Activated CD4-positive, alpha-beta T cell treated with anti-CD3 and anti-CD28 coated beads, Interleukin-2, amount 50 U/mL, for 1 hour (primary cell): ENCODE results near the gene NMUR2.

ENCODE experiments used
- DNase-seq: peaks from one replicate; pipeline ENCODE4 v3.0.0-alpha.2; 2020

NMUR2 gene

GRCh38 chr5:152405145-152405544 is at the start of gene NMUR2:
TSS of gene NMUR2 (minus strand) at chr5:152405279. CDS start at chr5:152405113, 166 bp downstream.
- no peak for DNase-seq

GRCh38 chr5:152443935-152444334 is 38.9 kb upstream of the NMUR2 start:
- no peak for DNase-seq

- DNase-seq, result no peak
Measured at GRCh38 chr5:152439791-152440190, 34.7 kb upstream of the NMUR2 start.

- DNase-seq, result no peak
Measured at GRCh38 chr5:152437866-152438265, 32.8 kb upstream of the NMUR2 start.

- no peak for DNase-seq
Measured at GRCh38 chr5:152427721-152428120, 22.6 kb upstream of the NMUR2 start.

- DNase-seq, result no peak
Measured at GRCh38 chr5:152425083-152425482, 20.0 kb upstream of the NMUR2 start.

GRCh38 chr5:152424501-152424900 is 19.4 kb upstream of the NMUR2 start:
- no peak for DNase-seq

GRCh38 chr5:152422081-152422480 is 17.0 kb upstream of the NMUR2 start:
- DNase-seq, result no peak

- DNase-seq, result no peak
Measured at GRCh38 chr5:152412129-152412528, 7.0 kb upstream of the NMUR2 start.

GRCh38 chr5:152406082-152406481 is 1.0 kb upstream of the NMUR2 start:
- no peak for DNase-seq

GRCh38 chr5:152404494-152404893 is 585 bp downstream of the NMUR2 start:
- no peak for DNase-seq

- DNase-seq, result no peak
Measured at GRCh38 chr5:152403046-152403445, 2.0 kb downstream of the NMUR2 start.

GRCh38 chr5:152400846-152401245 is 4.2 kb downstream of the NMUR2 start:
- DNase-seq, result no peak

- no peak for DNase-seq
Measured at GRCh38 chr5:152397581-152397980, 7.5 kb downstream of the NMUR2 start.

- DNase-seq, result no peak
Measured at GRCh38 chr5:152393441-152393840, 11.6 kb downstream of the NMUR2 start.

- no peak for DNase-seq
Measured at GRCh38 chr5:152389208-152389849, 15.8 kb downstream of the NMUR2 start.

- no peak for DNase-seq
Measured at GRCh38 chr5:152388610-152389009, 16.5 kb downstream of the NMUR2 start.

- no peak for DNase-seq
Measured at GRCh38 chr5:152380415-152381123, 24.5 kb downstream of the NMUR2 start.

- DNase-seq, result no peak
Measured at GRCh38 chr5:152379331-152379730, 25.7 kb downstream of the NMUR2 start.

GRCh38 chr5:152378730-152379129 is 26.3 kb downstream of the NMUR2 start:
- DNase-seq, result no peak

- no peak for DNase-seq
Measured at GRCh38 chr5:152376886-152377285, 28.2 kb downstream of the NMUR2 start.

- no peak for DNase-seq
Measured at GRCh38 chr5:152374711-152375275, 30.3 kb downstream of the NMUR2 start.

GRCh38 chr5:152372875-152373274 is 32.2 kb downstream of the NMUR2 start:
- no peak for DNase-seq

- DNase-seq, result no peak
Measured at GRCh38 chr5:152369298-152369697, 35.8 kb downstream of the NMUR2 start.
